ACHN (cell line): ENCODE data around the gene DENND1A.

Experiments
- DNase-seq: peaks from one replicate; pipeline ENCODE4 v3.0.0-alpha.2; 2015
- in situ Hi-C: cut with HindIII; loops from 2 replicates; pipeline ENCODE4 v1.10.0; 2017; ENCODE audit warnings: low sequenced_read_pairs, low pct_ligation_motif_present, low pct_unique_long_range_greater_than_20kb

DENND1A gene

DNA sequence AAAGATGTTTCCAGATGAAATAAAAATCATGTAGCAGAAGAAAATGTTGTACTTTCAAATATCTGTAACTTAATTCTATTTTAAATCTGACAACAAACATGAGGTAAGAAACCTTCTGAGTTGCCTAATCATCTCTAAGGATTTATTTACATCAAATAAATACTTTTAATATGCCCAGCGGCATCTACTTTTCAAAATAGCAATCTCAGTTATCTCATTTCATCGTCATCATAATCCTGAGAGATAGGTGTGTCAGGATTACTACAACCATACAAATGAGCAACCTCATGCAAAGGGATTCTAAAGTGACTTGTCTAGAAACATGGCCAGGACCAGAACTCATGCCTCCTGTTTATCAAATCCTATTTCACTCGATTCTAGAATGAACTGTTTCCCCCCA, 49.5 kb downstream of the DENND1A start:
- in situ Hi-C loops = no loop called here
- DNase-seq = no peak

DNA sequence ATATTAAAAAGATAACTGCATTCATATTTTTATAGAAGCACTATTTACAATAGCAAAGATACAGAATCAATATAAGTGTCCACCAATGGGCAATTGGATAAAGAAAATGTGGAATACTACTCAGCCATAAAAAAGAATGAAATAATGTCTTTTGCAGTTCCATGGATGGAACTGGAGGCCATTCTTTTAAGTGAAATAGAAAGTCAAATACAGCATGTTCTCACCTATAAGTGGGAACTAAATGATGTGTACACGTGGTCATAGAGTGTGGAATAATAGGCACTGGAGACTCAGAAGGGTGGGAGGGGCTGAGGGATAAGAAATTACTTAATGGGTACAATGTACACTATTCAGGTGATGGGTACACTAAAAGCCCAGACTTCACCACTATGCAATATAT, 53.2 kb downstream of the DENND1A start:
- no peak for DNase-seq
- in situ Hi-C loops = no loop called here

DNA sequence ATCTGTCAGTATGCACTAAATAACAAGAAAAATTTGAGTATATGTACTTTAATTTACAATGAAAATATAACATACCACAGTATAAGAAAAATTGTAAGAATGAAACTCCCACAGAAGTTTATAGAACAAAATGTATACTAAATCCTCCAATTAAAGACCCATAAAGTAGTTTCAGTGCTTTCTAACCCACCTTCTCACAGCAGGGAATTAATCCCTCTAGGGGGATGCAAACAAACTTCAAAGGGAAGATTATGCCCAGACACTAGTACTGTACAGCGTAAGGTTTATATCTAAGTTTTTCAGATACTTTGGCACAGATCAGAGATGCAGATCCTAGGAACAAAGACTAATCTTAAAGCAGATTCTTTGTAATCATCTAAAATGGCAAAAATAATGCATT, 57.2 kb downstream of the DENND1A start:
- no peak for DNase-seq
- in situ Hi-C loops = no loop called here

DNA sequence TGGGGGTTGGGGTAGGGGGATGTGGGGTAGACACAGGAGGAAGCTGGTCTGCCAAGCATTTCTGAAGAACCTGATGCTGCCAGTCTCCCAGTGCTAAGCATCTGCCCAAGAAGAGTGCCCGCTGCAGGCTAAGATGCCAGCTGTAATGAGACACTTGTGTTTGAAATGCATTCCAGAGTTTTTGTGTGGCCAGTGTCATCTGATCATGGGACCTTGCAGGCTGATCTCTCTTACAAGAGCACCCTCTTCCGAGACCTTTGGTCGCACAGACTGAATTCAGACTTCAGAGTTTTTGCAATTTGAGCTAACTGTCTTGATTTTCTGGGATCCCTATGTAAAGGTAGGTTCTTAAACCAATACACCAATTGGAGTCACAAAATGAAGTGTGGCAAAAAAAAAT, 58.1 kb downstream of the DENND1A start:
- in situ Hi-C loops = no loop called here
- DNase-seq = no peak

DNA sequence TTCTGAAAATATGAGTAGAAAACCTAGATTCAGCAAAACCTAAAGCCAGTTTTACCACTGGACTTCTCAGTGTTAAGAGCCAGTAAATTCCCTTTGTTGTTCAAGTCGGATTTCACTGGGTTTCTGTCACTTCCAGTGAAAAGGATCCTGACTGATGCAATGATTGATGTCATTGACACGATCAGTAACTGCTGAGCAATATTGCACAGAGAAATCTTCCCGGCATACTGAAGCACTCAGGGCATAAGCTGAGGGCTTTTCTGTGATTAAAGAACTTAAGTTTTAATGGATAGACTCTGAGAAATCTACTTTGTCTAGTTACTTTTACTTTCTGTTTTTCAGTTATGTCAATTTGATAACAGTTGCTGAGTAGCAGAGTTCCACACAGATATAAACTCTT, 61.9 kb downstream of the DENND1A start:
- in situ Hi-C loops = no loop called here
- no peak for DNase-seq

DNA sequence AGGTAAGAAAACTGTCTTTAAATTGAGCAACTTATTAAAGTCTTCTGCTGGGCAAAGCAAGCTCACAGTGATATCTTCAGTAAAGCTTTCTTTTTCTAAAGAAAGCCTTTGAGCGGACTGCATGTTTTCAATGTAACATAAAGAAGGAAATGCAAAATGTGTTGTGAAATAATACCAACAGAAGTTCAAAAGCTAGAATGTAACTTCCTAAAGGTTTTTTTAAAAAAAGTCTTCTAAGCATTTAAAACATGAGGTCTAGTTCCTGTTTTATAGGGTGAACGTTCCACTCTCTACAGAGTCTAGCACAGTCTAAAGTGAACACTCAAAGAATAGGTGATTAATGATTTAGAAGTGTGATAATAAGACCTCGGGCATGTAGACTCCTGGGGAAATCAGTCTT, 62.9 kb downstream of the DENND1A start:
- no peak for DNase-seq
- in situ Hi-C loops = no loop called here

DNA sequence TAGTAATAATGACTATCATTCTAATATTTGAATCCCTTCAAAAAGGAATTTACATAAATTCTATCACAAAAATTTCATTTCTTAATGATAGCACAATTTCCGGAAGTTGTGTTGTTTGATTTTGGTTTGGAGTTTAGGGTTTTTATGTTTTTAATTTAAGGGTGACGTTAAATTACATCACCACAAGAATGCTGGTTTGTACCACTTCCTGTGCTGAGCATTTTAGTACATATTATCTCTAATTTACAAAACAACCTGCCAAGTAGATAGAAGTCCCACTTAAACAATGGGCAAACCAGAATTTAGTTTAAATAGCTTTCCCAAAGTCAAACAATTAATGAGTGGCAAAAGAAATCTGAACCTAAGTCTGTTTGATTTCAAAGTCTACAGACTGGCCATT, 63.4 kb downstream of the DENND1A start:
- in situ Hi-C loops = no loop called here
- no peak for DNase-seq

DNA sequence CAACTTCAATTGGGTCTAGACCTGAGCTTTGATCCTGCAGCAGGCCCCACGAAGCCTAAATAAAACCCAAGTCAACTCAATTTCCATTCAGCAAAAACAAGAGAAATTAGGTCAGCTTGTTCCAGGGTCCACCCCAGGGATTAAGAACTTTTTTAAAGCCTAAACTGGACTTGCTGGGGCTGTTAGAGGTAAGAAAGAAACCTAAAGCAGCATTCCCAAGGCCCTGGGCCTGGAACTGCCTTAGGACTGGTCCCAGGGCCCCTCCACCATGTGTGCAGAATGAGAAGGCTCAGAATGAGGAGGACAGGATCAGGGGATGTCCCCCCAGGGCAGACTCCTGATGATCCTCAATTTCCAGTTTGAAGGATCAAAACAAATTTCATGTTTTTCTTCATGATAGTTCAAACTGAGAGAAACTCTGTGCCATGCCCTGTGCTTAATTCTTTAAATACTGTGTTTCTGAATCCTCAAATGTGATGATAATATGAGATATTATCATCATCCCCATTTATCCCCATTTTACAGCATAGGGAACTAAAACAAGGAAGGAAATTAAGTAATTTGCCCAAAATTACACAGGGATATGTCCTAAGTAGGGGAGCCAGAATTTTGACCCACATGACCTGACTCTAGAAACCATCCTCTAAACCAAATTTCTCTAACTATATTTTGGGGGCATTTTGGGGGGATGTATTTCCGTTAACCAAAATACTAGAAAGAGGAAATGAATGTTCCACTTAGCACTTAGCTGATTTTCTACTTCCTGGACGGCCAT, 64.5 kb downstream of the DENND1A start:
- in situ Hi-C loops = no loop called here
- DNase-seq = no peak

DNA sequence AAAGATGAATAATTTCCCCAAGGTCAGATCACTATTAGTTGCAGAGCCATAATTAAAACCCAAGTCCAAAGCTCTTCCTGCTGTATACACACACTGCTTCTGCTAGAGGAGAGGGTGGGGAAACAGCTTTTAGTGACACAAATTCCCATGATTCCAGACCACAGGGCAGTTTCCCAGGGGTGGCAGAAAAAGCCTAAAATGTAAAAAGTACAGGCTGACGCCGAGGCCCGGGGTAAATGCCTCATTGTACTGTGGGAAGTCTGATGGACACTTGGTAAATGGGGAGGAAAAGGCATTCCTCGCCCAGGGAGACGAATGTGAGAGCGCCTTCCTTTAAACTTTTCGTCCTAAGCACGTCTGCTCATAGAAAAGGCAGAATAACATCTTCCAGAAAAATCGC, 65.7 kb downstream of the DENND1A start:
- DNase-seq = no peak
- in situ Hi-C loops = no loop called here

DNA sequence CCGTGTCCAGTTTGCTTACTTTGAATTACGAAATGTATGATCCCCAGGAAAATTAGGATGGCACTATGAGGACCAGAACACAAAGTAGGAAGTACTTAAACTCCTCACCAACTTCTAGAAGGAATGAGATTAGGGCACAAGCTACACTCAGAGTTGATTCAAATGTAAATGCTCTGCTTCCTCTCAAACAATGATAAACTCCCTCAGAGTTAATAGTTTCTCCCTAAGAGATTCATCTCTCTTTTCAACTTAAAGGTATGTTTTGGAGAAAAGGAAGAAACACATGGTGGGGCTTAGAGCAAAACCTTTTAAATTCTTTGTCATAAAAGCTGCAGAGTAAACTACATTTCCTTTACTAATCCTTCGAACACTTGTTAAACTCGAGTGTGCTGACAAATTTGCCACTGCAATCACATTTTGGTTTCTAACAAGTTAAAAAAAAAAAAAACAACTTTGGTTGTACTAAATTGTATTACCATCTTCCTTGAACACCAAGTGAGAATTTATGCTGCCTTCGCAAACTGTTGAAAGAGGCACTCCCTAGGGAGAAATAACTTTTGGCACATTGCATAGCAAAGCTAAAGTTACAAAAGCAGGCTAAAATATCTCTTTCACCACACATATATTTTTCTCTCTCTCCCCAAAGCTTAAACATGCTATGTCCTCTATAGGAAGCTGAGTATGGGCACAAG, 66.6 kb downstream of the DENND1A start:
- in situ Hi-C loops = no loop called here
- DNase-seq = no peak

DNA sequence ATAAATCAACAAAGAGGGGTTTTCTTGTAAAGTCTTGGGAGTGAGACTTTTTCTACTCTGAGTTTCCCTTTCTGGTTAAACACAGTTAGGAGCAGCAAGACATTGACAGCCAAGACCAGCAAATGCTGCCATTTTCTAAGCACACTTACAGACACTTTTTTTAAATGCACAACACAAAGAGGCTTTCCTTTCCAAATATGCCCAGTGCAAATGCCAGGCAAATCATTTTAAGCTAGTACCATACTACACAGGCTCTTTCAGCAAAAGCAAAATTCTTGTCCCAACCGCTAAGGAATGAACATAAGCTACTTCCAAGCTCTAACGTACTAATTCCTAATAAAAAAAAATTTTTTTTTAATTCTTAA, 68.2 kb downstream of the DENND1A start:
- in situ Hi-C loops = no loop called here
- no peak for DNase-seq

DNA sequence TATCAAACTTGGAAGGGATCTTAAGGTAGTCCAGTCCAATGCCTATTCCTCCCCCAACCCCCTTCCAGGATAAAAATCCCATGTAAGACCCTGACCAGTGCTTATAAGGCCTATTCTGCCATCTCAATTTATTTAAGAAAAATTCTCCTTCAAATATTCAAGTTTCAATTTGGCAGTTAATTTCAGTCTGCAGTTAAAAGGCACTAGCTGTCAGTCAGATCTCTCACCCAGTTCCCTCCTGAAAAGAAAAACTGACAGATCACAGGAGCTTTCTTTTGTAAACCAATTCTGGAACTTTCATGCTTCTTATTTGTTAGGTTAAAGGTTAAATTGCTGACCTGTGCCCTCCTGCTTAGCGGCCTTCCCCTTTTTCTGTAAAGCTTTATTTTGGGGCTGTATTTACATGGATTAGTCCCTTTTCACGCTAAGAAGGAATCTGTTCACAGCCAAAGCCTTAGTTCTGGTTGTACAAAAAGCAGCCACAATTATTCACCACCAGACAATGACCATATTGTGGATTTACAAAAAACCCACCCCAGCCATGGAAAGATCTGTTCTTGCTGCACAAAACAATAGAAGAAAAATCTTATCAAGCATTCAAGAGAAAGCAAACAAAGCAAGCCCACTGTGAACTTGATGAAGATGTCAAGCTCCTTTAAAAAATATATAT, 68.7 kb downstream of the DENND1A start:
- in situ Hi-C loops = no loop called here
- no peak for DNase-seq

DNA sequence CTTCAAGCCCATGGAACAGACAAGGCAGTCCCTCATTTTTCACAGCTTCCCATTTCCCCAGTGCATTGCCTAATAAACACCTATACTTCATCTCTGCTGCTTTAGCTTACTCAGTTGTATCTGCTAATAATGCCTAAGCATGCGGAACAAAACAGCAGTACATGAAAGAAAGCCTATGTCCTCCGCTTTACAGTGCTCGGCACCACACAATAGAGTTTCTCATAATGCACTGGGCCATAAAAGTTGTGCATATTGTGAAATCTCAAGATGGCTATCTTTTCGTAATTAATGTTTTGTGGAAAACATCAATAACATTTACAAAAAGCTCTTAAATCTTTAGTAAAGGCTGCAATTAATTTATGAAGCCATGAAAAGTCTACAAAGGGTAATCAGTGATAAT, 69.3 kb downstream of the DENND1A start:
- no peak for DNase-seq
- in situ Hi-C loops = no loop called here

DNA sequence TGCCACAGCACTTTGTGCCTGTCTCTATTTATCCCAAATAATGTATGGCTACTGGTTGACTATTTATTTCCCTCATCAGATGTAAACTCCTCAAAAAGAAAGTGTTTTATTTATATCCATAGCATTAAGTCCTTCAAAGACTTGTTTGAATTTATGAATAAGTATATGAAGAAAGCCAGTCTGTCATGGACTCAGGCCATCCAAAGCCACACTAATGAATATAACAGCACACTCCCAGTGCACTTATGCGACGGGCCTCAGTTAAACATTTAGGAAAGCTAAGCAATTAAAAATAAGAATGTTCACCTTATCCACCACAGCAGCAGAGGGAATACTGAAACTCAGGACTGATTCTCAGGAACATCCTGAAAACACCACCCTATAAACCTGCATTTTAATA, 77.5 kb downstream of the DENND1A start:
- in situ Hi-C loops = no loop called here
- no peak for DNase-seq

DNA sequence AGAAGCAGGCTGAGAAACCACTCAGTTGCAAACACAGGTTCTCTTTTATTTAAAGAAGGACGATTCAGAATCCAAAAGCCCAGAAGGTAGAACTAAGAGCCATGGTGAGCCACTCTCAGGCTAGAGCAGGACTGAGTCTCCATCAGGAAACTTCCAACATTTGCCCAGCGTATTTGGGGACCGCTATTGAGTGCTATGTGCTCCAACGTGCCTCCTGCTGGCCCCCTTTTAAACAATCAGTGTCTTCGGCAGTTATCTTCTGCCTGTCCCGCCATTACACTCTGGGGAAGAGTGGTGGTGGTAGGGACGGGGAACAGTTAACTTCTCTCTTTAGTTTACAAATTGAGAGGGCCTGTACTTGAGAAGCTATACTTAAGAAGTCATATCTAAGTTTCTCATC, 78.1 kb downstream of the DENND1A start:
- DNase-seq = no peak
- in situ Hi-C loops = no loop called here

DNA sequence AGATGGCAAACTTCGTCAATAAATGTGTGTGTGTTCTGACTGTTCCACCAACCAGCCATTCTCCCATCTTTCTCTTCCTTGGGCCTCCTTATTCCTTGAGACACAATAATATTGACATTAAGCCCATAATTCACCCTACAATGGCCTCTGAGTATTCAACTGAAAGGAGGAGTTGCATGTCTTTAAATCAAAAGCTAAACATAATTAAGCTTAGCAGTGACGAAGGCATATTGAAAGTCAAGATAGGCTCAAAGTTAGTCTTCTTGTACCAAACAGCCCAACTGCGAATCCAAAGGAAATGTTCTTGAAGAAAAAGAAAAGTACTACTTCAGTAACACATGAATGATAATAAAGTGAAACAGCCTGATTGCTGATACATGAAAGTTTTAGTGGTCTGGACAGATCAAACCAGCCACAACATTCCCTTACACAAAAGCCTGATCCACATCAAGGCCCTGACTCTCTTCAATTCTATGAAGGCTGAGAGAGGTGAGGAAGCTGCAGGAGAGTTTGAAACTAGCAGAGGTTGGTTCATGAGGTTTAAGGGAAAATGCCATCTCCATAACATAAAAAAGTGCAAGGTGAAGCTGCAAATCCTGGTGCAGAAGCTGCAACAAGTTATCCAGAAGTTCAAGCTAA, 81.4 kb downstream of the DENND1A start:
- in situ Hi-C loops = no loop called here
- DNase-seq = no peak

DNA sequence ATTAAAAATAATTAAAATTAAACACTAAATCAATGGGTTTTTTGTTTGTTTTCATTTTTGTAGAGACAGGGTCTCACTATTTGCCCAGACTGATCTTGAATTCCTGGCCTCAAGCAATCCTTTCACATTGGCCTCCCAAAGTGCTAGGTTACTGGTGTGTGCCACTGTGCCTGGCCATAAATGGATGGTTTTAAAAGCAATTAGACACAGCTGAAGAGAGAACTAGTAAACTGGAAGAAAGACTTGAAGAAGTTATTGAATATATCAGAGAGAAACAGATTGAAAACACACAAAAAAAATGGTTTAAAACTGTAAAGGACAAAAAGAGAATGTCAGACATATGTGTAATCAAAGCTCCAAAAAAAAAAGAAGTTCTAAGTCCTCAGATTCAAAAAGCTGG, 83.0 kb downstream of the DENND1A start:
- in situ Hi-C loops = no loop called here

DNA sequence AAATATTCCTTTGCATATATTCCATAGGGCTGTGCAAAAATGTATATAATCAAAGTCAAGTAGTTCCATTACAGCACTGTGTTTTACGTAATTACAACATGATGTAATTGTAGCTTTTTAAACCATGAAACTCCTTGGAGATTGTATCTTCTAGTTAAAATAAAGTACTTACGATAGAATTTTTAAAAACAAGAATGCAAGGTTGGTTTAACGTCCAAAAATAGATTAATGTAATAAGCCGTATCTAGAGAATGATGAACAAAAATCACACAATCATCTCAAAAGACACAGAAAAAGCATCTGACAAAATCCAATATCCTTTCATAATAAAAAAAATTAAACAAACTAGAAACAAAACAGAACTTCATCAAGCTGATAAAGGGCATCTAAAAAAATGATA, 86.2 kb downstream of the DENND1A start:
- in situ Hi-C loops = no loop called here
- DNase-seq = no peak

More for the DNA sequence above, 83.0 kb downstream of the DENND1A start:
- DNase-seq = no peak

DNA sequence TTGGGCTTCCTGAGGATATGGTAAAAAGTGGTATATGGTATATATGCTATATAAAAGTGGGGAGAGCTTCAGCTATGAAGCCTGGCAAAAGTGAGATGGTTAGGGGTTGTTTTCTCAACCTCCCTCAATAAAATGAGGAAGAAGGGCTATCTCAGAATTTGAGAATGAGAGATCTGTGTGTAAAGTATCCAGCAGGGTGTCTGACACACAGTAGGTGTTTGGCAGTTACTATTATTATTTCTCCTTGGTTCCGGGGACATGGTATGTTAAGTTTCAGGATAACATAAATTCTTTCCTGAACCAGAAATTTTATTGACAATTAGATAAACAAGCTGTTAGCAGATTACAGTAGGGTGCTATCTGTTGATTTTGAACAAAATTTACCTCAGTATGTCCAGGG, 94.1 kb downstream of the DENND1A start:
- in situ Hi-C loops = no loop called here
- no peak for DNase-seq
